Measurements from ENCODE around the gene CENPA.
A peak's percentile ranks its signal among the peaks of the same experiment; 100 is the strongest.

- TF ChIP-seq CTCF (IDR thresholded peaks at IDR 0.05) (no peak), POLR2AphosphoS5 (IDR thresholded peaks at IDR 0.05; ENCODE audit: low read depth, low read length) (peak; percentile 60; the same call in 1 of the 2 replicates)
Observed at GRCh38 chr2:26764078-26764887, 21.6 kb upstream of the CENPA start, which contains the start of gene SLC35F6.
